EH (cell line): Measurements from ENCODE around the gene VWA2.

Experiments used
- DNase-seq: peaks from one replicate; pipeline ENCODE4 v3.0.0-alpha.2; 2015; ENCODE audit warnings: low read depth

VWA2 gene

DNA sequence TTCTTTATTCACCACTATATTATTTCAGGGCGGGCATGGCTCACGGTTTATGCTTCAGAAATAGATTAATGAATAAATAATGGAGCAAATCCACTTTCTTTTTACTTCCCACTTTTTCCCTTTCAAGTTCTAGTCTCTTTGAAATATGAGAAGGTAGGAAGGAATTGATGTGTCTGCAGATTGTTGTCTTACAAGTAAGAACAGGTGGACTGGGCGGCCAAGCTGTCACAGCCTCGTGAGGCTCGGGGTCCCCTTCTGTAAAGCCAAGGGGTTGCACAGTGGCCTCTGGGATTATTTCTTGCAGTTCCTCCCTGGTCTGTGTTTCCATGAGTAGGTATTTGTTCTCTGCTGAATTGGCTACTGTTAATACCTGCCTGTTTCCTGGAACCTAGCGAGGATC is 11.2 kb downstream of the VWA2 start:
- DNase-seq = no peak

DNA sequence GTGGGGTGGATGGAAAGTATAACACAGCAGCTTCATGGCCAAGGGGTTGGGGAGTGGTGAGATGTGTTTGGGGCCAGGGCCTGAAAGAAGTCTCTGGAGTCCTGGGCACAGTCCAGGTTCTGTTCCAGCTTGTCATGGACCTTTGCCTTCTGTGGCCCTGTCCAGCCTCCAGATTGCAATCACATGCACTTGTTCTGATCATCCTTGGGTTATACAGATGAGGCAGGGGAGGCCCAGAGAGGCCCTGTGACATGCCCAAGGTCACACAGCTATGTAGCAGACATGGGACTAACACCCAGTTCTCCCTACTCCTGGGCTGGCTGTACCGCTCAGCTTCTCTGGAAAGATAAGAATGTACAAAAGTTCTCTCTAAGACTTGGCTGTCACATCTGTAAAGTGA is 11.7 kb downstream of the VWA2 start:
- no peak for DNase-seq

DNA sequence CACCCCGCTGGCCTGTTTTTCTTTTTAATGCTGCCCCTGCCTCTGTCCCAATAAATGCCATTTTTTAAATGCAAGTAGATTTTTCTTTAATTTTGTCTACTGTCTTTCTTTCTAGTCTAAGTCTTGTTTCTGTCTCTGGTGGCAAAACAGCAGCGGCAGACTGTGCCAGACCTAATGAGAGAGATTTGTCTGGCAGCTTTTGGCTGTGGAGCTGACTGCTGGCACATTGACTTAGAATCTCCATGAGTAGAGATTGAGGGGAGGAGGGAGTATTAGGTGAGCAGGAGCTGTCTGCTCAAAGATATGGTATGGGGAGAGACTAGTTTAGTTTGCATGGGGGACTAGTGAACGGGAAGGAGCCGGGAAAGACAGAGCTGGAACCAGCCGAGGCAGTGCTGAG is 13.0 kb downstream of the VWA2 start:
- DNase-seq = no peak

DNA sequence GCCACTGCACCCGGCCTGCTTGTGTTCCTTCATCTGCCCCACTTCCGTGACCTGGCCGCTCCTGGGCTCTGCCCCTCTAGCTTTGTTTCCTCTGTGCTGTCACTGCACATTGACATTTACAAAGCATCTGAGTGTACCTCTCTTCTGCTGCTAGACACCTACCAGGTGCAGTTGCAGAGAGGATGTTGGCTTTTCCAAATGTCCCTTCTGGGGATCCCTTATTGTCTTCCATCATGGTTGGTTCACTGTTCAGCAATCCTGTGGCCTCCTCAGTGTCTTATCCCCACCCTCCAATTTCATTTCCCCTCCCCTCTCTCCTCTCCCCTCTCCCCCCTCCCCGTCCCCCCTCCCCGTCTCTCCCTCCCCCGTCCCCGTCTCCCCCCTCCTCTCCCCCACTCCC is 13.8 kb downstream of the VWA2 start:
- no peak for DNase-seq

DNA sequence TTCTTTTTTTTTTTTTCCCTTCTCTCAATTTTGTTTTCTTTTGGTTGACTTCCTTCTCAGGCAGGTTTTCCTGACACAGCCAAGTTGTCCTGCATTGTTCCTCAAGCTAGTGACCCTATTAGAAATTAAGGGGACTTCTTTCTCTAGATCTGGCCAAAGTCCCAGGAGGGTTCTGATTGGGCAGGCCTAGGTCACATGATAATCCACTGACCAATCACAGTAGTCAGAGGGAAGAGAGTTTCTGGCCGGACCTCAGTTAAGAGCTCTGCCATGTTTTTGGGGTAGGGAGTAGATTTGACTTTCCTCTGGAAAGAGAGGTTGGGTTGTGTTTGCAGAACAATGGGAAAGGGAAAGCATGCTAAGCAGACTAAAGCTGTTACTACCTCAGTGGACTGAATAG is 16.2 kb downstream of the VWA2 start:
- DNase-seq = no peak

DNA sequence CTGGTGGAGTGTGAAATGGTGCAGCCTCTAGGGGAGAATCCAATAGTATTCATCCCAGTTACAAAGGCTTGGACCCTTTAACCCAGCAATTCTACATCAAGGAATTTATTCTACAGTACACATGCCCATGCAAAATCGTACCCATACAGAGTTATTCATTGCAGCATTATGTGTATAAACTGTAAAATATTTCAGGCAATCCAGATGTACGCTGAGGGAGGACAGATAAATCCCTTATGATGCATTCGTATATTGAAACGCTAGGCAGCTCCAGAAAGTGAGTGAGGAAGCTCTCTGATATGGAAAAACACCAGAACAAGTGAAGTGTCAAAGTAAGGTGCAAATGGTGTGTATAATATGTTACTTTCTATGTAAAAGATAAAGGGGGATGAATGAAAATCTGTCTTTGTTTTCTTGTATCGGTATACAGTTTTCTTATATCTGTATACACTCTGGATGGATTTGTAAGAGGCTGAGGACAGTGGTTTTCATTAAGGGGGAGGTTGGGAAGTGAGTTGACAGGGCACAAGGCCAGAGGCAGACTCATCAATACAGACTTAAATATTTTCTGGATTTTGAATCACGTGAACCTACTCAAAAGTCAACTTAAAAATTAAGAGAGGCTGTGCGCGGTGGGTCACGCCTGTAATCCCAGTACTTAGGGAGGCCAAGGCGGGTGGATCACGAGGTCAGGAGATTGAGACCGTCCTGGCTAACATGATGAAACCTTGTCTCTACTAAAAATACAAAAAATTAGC is 17.1 kb downstream of the VWA2 start:
- no peak for DNase-seq

DNA sequence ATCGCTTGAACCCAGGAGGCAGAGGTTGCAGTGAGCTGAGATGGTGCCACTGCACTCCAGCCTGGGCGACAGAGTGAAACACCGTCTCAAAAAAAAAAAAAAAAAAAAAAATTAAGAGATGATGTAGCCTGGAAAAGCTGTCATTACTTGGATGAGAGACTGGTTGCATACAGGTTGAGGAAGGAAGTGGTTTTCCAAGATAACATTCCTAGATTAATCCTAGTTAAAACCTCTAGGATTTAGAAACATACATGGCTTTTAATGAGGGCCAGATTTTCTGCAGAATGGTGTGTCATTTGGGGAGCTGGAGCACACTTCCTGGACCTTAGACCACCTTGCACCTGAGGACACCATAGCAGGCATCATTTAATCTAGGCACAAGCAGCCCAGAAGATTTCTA is 17.8 kb downstream of the VWA2 start:
- DNase-seq = peak; percentile 39

DNA sequence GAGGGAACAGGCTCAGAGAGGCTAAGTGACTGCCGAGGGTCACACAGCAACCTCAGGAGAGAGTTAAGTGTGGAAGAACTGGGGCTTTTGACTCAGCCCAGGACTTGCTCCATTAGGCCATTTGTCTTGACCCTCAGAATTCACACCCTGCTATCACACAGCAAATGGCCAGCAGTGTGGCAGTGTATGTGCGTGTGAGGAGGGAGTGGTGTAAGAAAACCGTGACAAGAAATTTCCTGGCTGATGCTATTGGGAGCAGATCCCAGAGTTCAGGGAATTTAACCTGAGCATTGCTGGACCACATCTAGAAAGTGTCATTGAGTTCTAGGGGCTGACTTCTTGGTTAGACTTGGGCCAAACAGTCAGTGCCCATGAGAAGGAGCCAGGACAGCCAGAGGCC is 18.4 kb downstream of the VWA2 start:
- DNase-seq = no peak

DNA sequence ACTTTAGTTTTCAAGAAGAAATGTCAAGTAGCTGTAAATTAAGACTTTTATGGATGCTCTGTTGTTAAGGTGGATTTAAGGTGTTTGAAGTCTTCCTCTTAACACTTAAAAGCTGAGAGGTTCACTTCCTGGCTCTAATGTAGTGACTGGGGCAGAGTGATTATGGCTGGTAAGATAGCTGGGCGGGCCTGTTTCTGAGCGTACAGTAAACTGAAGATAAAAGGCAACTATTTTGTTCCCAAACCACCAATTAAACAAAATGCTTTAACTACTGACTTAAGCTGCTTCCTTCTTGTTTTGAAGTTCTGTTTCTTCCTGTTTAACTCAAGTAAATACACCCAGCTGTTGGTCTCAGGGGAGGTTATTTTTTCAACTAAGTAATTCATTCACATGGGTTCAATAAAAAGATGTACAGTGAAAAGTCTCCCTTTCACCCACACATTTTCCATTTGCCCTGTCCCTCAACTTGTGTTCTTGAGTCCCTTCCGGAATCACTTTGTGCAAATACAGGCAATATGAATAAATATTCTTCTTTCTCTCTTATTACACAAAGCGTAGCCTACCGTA is 19.3 kb downstream of the VWA2 start:
- no peak for DNase-seq

DNA sequence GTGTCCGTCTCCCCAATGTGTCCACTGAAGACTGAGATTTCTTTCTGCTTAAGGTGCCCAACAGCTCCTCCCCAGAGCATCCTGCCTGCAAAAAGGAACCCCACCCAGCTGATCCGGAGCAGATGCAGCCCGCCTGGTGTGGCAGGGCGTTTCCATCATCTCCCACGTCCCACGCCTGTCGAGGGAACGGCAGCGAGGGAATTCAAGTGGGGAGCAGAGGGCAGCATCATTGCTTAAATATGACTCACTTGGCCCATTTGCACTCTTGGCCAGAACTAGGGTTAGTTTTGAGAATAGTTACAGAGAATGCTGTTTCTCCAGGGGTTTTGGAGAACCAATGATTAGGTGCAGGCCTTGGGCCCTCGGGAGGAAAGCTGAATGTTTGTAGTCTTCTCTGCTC is 20.8 kb downstream of the VWA2 start:
- DNase-seq = peak; percentile 60

DNA sequence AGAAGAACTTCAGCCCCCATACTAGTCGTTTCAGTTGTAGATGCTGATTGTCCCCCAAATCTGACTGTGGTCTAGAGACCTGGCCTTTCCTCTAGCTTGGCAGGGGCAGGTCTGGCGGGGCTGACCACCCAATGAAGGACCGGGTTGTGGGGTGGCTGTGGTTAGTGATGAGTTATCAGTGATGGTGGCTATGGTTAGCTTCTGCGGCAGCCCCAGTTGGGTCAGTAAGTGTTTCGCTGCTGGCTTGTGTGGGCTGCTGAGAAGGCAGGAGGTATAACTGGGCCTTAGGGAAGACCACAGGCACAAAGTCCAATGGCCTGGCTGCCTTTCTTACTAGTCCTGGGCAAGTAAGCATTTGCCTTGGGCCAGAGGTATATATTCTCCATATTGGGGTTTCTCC is 21.3 kb downstream of the VWA2 start:
- no peak for DNase-seq

DNA sequence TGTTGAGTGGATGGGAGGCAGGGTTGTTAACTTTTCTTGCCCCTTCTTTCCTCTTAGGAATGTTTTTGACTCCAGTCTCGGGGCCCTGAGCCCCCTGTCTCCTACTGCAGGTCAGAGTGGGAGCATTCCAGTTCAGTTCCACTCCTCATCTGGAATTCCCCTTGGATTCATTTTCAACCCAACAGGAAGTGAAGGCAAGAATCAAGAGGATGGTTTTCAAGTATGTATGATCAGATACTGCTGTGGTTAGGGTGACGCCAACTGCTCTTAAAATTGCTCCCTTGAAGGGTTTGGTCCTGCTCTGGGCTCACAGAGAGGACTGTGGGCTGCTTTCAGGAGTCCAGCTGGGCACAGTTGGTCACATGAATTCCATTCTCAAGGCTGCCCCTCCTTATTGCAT is 22.0 kb downstream of the VWA2 start:
- DNase-seq = peak; percentile 80

DNA sequence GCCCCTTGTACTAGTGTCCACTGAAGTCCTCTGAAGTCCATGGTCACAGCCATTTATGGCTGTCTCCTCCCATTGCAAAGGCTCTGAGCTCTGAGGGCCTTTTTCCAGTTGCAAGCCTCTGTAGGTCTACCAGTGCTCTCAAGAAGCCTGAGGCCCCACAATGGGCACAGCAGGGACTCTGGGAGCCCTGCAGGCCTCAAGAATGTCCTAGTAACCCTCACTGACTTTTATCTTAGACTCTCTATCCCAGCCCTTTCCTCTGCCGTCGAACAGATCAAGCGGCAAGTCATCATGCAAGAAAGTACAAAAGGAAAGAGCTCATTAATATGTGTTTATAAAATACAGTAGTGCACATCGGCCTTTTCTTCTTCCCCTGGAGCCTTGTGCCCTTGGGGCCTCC is 23.4 kb downstream of the VWA2 start:
- no peak for DNase-seq

DNA sequence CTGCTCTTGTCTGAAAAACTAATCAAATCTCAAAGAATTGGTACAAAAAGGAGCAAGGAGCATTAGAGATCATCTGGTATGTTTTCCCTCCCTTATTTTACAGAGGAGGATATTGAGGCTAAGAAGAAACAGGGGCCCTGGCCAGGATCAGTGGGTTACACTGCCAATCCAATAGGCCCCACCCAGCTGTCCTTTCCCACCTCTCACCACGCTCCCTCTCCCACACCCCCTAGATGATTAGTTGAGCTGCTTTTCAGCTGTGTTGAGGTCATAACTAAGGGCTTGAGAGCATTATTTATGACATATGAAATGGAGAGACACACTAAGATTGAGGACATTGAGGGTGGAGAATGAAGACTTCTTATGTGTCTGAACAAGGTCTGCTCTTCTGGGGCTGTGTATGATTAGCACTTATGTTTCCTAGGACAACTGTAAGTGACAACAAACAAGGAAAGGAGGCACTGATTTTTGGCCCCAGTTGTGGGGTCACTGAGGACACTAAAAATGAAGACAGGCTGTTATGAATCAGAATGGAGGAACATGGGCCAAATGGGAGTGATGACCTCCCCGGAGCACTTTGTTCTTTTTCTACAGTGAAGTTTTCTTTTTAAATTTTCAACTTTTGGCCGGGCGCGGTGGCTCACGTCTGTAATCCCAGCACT is 26.5 kb downstream of the VWA2 start:
- DNase-seq = no peak

DNA sequence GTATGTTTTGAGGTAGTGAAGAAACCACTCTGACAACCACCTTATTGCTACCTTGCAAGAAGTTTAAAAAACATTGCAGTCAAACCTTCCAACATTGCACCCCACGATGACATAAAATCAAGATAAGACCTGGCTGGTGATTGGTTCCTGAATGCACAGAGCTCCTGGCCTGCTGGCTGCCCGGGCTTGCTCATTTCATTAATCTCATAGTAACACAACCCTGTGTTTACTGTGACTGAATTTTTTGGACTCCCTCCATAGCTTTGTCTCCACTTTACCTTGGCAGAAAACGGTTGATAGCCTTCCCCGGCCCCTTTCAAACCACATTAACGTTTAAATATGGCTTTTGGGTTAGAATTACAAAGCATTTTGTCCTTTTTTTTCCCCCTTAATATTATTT is 27.5 kb downstream of the VWA2 start:
- no peak for DNase-seq

DNA sequence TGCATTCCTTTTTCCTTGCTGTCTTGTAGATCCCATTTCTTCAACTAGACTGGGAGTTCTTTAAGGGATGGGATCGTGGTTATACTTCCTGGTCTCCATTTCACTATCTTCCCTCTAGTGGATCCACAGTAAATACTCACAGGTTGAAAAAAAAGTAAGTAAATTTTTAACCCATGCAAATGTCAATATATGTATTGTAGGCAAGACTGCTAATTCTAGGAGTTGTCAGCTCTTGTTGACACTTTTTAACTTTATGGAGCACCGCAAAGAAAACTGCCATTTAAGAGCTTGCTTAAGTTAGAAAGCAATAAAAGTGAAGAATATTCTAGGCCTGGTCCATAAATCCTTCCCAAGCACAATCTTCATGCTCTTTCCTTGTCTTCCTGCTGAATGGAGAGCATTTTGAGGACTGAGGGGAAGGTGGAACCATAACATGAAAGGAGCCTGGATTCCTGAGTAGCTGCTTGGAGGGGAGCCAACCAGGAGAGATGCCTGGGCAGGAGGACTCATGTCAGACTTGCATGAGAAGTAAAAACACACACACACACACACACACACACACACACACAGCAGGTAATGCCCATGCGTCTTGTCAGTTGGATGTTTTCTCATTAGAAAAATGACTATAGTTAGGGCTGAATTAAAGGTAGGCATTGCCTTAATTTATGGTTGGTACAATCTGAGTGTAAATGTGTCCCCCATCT is 32.2 kb downstream of the VWA2 start:
- DNase-seq = no peak

DNA sequence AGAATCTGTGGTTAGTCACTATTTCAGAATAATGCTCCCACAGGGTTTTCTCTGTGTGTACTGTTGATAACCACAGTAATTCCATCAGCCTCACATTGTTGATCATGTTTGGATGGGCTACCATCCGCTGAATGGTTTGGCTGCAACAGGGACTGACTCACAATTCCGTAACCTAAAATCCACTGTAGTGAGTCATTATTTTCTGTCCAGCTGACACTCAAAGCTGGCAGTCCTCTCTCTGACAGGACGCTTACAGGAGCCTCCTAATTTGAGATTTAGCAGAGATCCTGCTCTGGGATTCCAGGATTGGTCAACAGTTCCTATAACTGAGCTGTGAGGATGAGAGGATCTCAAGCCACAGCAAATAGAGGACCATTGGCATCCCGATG is 32.7 kb downstream of the VWA2 start:
- peak; percentile 96 for DNase-seq

DNA sequence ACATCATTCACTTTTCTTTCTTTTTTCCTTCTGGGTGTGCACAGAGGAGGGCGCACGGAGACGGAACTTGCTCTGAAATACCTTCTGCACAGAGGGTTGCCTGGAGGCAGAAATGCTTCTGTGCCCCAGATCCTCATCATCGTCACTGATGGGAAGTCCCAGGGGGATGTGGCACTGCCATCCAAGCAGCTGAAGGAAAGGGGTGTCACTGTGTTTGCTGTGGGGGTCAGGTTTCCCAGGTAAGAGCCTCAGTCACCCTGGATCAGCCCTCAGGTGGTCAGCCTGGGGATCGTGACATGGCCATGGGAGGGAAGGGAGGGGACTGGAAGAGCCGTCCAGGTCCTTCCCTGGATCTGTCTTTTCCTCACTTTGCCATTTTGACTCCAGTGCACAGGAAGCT is 33.6 kb downstream of the VWA2 start:
- DNase-seq = no peak

DNA sequence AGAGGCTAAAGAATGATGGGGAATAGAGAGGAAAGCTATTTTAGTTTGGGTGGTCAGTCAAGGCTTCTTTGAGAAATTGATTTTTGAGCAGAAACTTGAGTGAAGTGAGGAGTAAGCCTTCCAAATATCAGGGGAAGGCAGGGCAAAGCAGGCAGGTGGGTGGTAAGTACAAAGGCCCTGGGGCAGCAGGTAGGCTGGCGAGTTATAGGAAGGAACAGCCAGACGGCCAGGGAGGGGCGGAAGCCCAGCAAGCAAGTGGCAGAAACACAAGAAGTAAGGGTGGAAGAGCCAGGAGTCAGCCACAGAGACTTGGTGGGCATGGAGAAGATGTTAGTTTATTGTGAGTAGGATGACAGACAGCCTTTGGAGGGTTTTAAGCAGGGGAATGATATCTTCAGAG is 34.9 kb downstream of the VWA2 start:
- DNase-seq = no peak

DNA sequence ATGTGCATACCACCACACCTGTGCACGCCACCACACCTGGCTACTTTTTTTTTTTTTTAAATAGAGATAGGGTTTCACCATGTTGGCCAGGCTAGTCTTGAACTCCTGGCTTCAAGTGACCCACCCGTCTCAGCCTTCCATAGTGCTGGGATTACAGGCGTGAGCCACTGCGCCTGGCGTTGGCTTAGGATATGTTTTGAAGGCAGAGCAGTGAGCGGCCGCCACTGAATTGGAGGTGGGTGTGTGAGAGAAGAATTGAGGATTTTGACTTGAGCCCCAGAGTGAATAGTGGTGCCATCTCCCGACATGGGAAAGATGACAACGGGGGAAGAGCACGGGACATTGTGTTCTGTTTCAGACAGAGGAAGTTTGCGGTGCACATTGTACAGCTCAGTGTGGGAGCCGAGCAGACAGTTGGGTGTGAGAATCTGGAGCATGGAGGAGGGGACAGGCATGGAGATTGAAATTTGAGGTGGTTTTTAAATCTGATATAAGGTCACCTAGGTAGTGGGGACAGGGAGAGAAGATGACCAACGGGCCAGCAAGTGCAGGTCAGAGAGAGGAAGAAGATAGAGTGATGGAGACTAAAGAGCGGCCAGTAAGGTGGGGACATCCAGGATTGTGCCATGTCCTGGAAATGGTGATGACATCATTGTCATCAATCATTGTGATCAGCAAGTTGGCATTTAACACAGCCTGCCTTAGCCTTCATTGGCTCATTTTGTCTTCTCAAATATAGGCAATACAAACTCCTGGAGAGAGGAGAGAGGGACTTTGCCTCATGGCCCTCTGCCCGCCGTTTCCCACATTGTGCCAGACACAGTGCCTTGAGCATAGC is 35.8 kb downstream of the VWA2 start:
- DNase-seq = no peak

DNA sequence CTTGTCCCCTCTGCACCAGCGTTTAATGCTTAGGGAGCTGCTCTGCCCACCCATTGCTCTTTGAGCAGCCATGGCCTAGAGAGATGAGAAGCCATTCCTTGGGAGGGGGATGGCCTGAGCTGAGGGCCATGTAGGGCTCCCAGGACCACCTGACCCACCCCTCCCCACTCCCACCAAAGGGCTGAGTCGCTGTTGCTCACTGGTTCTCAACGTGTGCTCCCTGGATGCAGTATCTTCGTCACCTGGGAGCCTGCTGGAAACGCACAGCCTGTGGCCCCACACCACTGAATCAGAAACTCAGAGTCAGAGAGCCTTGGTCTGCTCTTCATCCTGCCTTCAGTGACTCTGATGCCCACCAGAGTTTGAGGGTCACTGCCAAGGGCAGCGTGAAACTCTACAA is 37.0 kb downstream of the VWA2 start:
- DNase-seq = no peak

DNA sequence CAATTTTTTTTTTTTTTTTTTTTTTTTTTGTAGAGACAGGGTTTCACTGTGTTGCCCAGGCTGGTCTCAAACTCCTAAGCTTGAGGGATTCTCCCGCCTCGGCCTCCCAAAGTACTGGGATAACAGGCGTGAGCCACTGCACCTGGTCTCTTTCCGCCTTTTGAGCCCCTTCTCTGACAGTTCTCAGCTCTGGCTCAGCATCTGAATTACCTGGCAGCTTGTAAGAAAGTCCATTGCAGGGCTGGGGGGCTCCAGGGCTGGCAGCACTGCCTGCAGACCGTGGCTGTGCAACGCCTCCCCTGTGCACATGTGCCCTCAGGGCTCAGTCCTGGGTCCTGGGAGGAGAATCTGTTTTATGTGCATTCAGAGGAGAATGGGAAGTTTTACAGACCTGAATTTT is 37.6 kb downstream of the VWA2 start:
- no peak for DNase-seq
